CD14-positive monocyte (primary cell): Measurements from ENCODE around the gene COL19A1. TPM values are rescaled to one million over a fixed set of nuclear protein-coding genes. Genes with fewer than 3 reads are reported as not detected.
"Not testable (repeated sequence)": the region's sequence is repeated elsewhere in the genome, so short reads cannot be mapped to it uniquely, and the experiment has no call there.

ENCODE experiments used
- DNase-seq, 3 donors: peaks; one replicate each; pipeline ENCODE4 v3.0.0-alpha.2; 2011 to 2022
- H2AFZ ChIP-seq: 2 replicates; pipeline ENCODE4 v1.6.0; 2012; ENCODE audit warnings: mild to moderate bottlenecking, low read depth, low read length, inconsistent platforms; ENCODE audit not compliant: insufficient read depth, poor library complexity, severe bottlenecking
- H3K27ac ChIP-seq, 2 donors: 1 replicate in 1 of 2; 2 replicates in 1 of 2; pipeline ENCODE4 v1.5.1; 2012 to 2013; ENCODE audit warnings: low read length in 2 of 2, control low read depth in 1 of 2, inconsistent platforms in 1 of 2, low read depth in 1 of 2, mild to moderate bottlenecking in 1 of 2
- H3K27me3 ChIP-seq, 2 donors: one replicate each; pipeline versions ENCODE4 v1.6.0 to v1.6.1; 2011 to 2013; ENCODE audit warnings: low read length in 2 of 2; ENCODE audit not compliant: control insufficient read depth in 2 of 2, insufficient read depth in 2 of 2
- H3K36me3 ChIP-seq, 2 donors: replicated peaks in 1 of 2; 1 replicate in 1 of 2; 2 replicates in 1 of 2; pipeline versions ENCODE4 v1.5.1 to v1.6.1; 2012 to 2013; ENCODE audit warnings: low read length in 2 of 2, control low read depth in 1 of 2, inconsistent platforms in 1 of 2, mild to moderate bottlenecking in 1 of 2; ENCODE audit not compliant: insufficient read depth in 2 of 2, control insufficient read depth in 1 of 2
- H3K4me1 ChIP-seq, 2 donors: 1 replicate in 1 of 2; 2 replicates in 1 of 2; pipeline versions ENCODE4 v1.5.1 to v1.6.1; 2012 to 2013; ENCODE audit warnings: low read length in 2 of 2, control low read depth in 1 of 2, inconsistent platforms in 1 of 2, mild to moderate bottlenecking in 1 of 2, moderate library complexity in 1 of 2; ENCODE audit not compliant: insufficient read depth in 2 of 2, control insufficient read depth in 1 of 2
- H3K4me2 ChIP-seq: replicated peaks from 2 replicates; pipeline ENCODE3; 2012; ENCODE audit warnings: low read length, moderate library complexity, mild to moderate bottlenecking; ENCODE audit not compliant: poor library complexity, severe bottlenecking; ENCODE audit errors: extremely low read depth
- H3K4me3 ChIP-seq, 3 experiments: fragments of 200-600 bp in 1 of 3; sonication (generic) in 1 of 3; replicated peaks in 1 of 3; 1 replicate in 2 of 3; 2 replicates in 1 of 3; pipeline ENCODE4 v1.5.1; 2011 to 2013; ENCODE audit warnings: low read length in 3 of 3, mild to moderate bottlenecking in 3 of 3, control low read depth in 2 of 3, low read depth in 2 of 3, inconsistent platforms in 1 of 3, moderate library complexity in 1 of 3
- H3K79me2 ChIP-seq: 2 replicates; pipeline ENCODE4 v1.6.0; 2012; ENCODE audit warnings: mild to moderate bottlenecking, control low read depth, inconsistent platforms, low read length, moderate library complexity; ENCODE audit not compliant: insufficient read depth
- H3K9ac ChIP-seq: 2 replicates; pipeline ENCODE4 v1.6.0; 2017; ENCODE audit warnings: low read length, mild to moderate bottlenecking; ENCODE audit not compliant: insufficient read depth, poor library complexity, severe bottlenecking
- H3K9me3 ChIP-seq, 2 donors: replicated peaks in 1 of 2; 1 replicate in 1 of 2; 2 replicates in 1 of 2; pipeline versions ENCODE4 v1.5.1 to v1.6.1; 2012 to 2013; ENCODE audit warnings: low read length in 2 of 2, control low read depth in 1 of 2; ENCODE audit not compliant: control insufficient read depth in 1 of 2, insufficient read depth in 1 of 2
- H4K20me1 ChIP-seq: 2 replicates; pipeline ENCODE4 v1.6.0; 2012; ENCODE audit warnings: mild to moderate bottlenecking, low read length, control low read depth, moderate library complexity; ENCODE audit not compliant: insufficient read depth
- H3K27ac Mint-ChIP-seq, 7 donors: one replicate each; pipeline ENCODE4 v1.8.0; 2020; ENCODE audit warnings: mild to moderate bottlenecking in 7 of 7, mixed read lengths in 7 of 7, moderate library complexity in 6 of 7, inconsistent platforms in 2 of 7
- H3K27me3 Mint-ChIP-seq, 3 donors: one replicate each; pipeline ENCODE4 v1.8.0; 2021 to 2022; ENCODE audit warnings: low read depth in 3 of 3, mild to moderate bottlenecking in 3 of 3, mixed read lengths in 3 of 3, moderate library complexity in 3 of 3, inconsistent platforms in 1 of 3
- H3K36me3 Mint-ChIP-seq, 2 donors: one replicate each; pipeline ENCODE4 v1.8.0; 2020; ENCODE audit warnings: mixed read lengths in 2 of 2, inconsistent platforms in 1 of 2, mild to moderate bottlenecking in 1 of 2
- H3K4me1 Mint-ChIP-seq: one replicate; pipeline ENCODE4 v1.8.0; 2020; ENCODE audit warnings: mild to moderate bottlenecking, mixed read lengths
- H3K4me3 Mint-ChIP-seq, 2 donors: one replicate each; pipeline ENCODE4 v1.8.0; 2020; ENCODE audit warnings: mild to moderate bottlenecking in 2 of 2, mixed read lengths in 2 of 2, moderate library complexity in 1 of 2
- H3K9me3 Mint-ChIP-seq, 7 donors: one replicate each; pipeline ENCODE4 v1.8.0; 2020 to 2022; ENCODE audit warnings: mixed read lengths in 7 of 7, mild to moderate bottlenecking in 6 of 7, moderate library complexity in 6 of 7, inconsistent platforms in 2 of 7
- CTCF ChIP-seq: fragments of 200-600 bp; IDR thresholded peaks from one replicate; pipeline ENCODE4 v1.8.0; 2022; ENCODE audit warnings: antibody characterized with exemption, mild to moderate bottlenecking
- WGBS: methylation state at CpG from one replicate; pipeline ENCODE4 v1.1.5; 2013; ENCODE audit warnings: missing lambda C conversion rate; ENCODE audit not compliant: insufficient coverage; 5-methylcytosine and 5-hydroxymethylcytosine counted together
- intact Hi-C, 2 donors: fragments of 100-400 bp; cut with micrococcal nuclease; formaldehyde crosslinking; loops; one replicate each; pipeline versions ENCODE4 v1.15.0 to v1.15.1; 2023
- polyA plus RNA-seq, 3 donors: library from polyadenylated mRNA; depleted of rRNA in 1 of 3; unstranded in 2 of 3; stranded (reverse) in 1 of 3; fragments of 300-500 nt in 2 of 3; fragments of >200 nt in 1 of 3; fragmentation: Illumina TruSeq in 2 of 3; gene quantifications; 1 replicate in 2 of 3; 2 replicates in 1 of 3; pipeline ENCODE4 v1.2.3, GENCODE V29; 2012 to 2021

COL19A1 gene
- polyA plus RNA-seq, 3 donors, result not detected

DNA sequence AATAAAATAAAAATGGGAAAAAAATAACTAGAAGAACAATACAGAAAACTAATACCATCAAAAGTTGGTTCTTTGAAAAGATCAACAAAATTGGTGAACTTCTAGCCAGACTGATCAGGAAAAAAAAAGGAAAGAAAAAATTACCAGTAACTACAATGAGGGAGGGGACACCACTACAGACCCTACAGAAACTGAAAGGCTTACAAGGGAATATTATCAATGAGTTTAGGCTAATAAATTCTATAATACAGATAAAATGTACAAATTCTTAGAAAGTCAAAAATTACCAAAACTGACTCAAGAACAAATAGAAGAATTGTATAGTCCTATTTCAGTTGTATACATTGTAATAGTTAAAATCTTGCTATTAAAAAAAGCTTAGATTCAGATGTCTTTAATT is 141.8 kb downstream of the COL19A1 start:
- Histone ChIP-seq H3K4me2 (no peak overlapping the region), H3K4me1 (no peaks in the 10 kb centered on the region), H3K9me3 (peaks cover 13 to 16% of the 10 kb centered on the region in 2 donors), H4K20me1 (no peaks in the 10 kb centered on the region), H3K4me3 (no peak overlapping the region), H3K27ac (no peak overlapping the region), H2AFZ (no peak overlapping the region), H3K79me2 (no peaks in the 10 kb centered on the region), H3K27me3 (no peaks in the 10 kb centered on the region), H3K36me3 (no peaks in the 10 kb centered on the region), H3K9ac (no peak overlapping the region)
- DNase-seq, result no peak
- Mint-ChIP-seq H3K4me1 (no peaks in the 10 kb centered on the region), H3K27ac (no peak overlapping the region), H3K9me3 (peaks cover 5 to 22% (median 8%) of the 10 kb centered on the region in 7 donors), H3K27me3 (no peaks in the 10 kb centered on the region), H3K4me3 (no peak overlapping the region), H3K36me3 (no peaks in the 10 kb centered on the region)
- no peak for TF ChIP-seq CTCF
- intact Hi-C loops, result no loop called here

GRCh38 chr6:70010339-70010738 is 144.0 kb downstream of the COL19A1 start:
- H3K9ac ChIP-seq, H3K4me2 ChIP-seq, H3K36me3 Mint-ChIP-seq, H3K27ac Mint-ChIP-seq, H3K27me3 Mint-ChIP-seq, H2AFZ ChIP-seq, H3K36me3 ChIP-seq, intact Hi-C loops, H3K27me3 ChIP-seq, H3K4me1 Mint-ChIP-seq, H4K20me1 ChIP-seq, H3K79me2 ChIP-seq, H3K27ac ChIP-seq, DNase-seq, H3K4me3 ChIP-seq, H3K4me1 ChIP-seq, H3K4me3 Mint-ChIP-seq: not testable (repeated sequence)
- 93% methylated on average over 14 of the region's 28 CpGs for WGBS
- peaks cover under 1 to 13% (median 5%) of the 10 kb centered on the region in 7 donors for H3K9me3 Mint-ChIP-seq
- peaks cover 11 to 12% of the 10 kb centered on the region in 2 donors for H3K9me3 ChIP-seq

DNA sequence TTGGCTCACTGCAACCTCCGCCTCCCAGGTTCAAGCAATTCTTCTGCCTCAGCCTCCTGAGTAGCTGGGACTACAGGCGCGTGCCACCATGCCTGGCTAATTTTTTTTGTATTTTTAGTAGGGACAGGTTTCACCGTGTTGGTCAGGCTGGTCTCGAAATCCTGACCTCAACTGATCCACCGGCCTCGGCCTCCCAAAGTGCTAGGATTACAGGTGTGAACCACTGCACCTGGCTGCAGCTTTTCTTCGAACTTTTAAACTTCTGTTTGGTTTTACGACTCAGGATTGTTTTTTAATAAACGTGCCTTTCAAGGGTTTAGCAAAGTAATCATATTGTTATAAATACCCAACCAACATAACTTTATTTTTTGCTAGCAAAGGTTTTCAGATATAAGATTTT is 156.8 kb downstream of the COL19A1 start:
- H3K36me3 Mint-ChIP-seq, intact Hi-C loops, H3K4me1 Mint-ChIP-seq, H3K9me3 Mint-ChIP-seq, H3K4me1 ChIP-seq, H3K27ac ChIP-seq, H3K4me3 ChIP-seq, H3K79me2 ChIP-seq, H3K4me3 Mint-ChIP-seq, H3K27me3 Mint-ChIP-seq, H3K9ac ChIP-seq, H3K27ac Mint-ChIP-seq, H4K20me1 ChIP-seq, H3K9me3 ChIP-seq, H3K27me3 ChIP-seq, H3K36me3 ChIP-seq, DNase-seq, H2AFZ ChIP-seq, H3K4me2 ChIP-seq: not testable (repeated sequence)
- WGBS, result 81% methylated on average over 5 of the region's 10 CpGs
